ENCODE data around the gene DENND2D. TPM values are rescaled to one million over a fixed set of nuclear protein-coding genes. Genes with fewer than 3 reads are reported as not detected.

DENND2D gene
- total and polyA plus RNA-seq, 10 of the 15 experiments (the other 5 are each of a cell fraction or from before 2014, with no cell fraction given): 149 to 375 (median 172) TPM

GRCh38 chr1:111204983-111205713, 4.7 kb upstream of the DENND2D start (continued):
- no peak for TF ChIP-seq CUX1 (IDR thresholded peaks at IDR 0.05; ENCODE audit: insufficient replicate concordance, low read depth, low read length)
- peak; percentile 74 for TF ChIP-seq NBN (IDR thresholded peaks at IDR 0.05)
- no peak for TF ChIP-seq CBX3 (IDR thresholded peaks at IDR 0.05; ENCODE audit: borderline replicate concordance, low read depth)
- no peak for TF ChIP-seq MAX (IDR thresholded peaks at IDR 0.05; ENCODE audit: low read depth, low read length)
- no peak for TF ChIP-seq JUND (IDR thresholded peaks at IDR 0.05; ENCODE audit: low read depth, low read length)
- TF ChIP-seq NR2F1 (conservative IDR thresholded peaks at IDR 0.05): no peak
- TF ChIP-seq RBBP5 (conservative IDR thresholded peaks at IDR 0.05): no peak
- TF ChIP-seq MEF2B (IDR thresholded peaks at IDR 0.05; ENCODE audit: partially characterized antibody, poor library complexity, severe bottlenecking): peak; percentile 67
- no peak for TF ChIP-seq MYB (IDR thresholded peaks at IDR 0.05; ENCODE audit: borderline replicate concordance, low read depth, low read length)
- TF ChIP-seq ELK1 (IDR thresholded peaks at IDR 0.05; ENCODE audit: low read depth, low read length): no peak
- no peak for TF ChIP-seq E4F1 (IDR thresholded peaks at IDR 0.05; ENCODE audit: borderline replicate concordance, partially characterized antibody)
- TF ChIP-seq CBFB (IDR thresholded peaks at IDR 0.05; ENCODE audit: low read depth): no peak
- TF ChIP-seq SMAD5 (IDR thresholded peaks at IDR 0.05; ENCODE audit: low read depth): peak; percentile 12; the same call in 1 of the 2 replicates
- TF ChIP-seq CHD2 (IDR thresholded peaks at IDR 0.05; ENCODE audit: borderline replicate concordance, low read depth, low read length): no peak
- TF ChIP-seq BRCA1 (IDR thresholded peaks at IDR 0.05; ENCODE audit: low read depth, low read length): no peak
- TF ChIP-seq IKZF1 (conservative IDR thresholded peaks at IDR 0.05): peak; percentile 82
- TF ChIP-seq EGR1 (IDR thresholded peaks at IDR 0.05; ENCODE audit: borderline replicate concordance in 1 of 2, low read depth in 2 of 2, low read length in 2 of 2): no peak
- TF ChIP-seq SREBF1 (IDR thresholded peaks at IDR 0.05; ENCODE audit: low read length): no peak
- no peak for TF ChIP-seq POLR2AphosphoS2 (IDR thresholded peaks at IDR 0.05; ENCODE audit: low read depth, low read length)
- no peak for TF ChIP-seq TCF3 (IDR thresholded peaks at IDR 0.05; ENCODE audit: borderline replicate concordance, insufficient read depth, low read depth, low read length)
- TF ChIP-seq E2F4 (IDR thresholded peaks at IDR 0.05; ENCODE audit: low read depth, low read length): no peak
